Type B pancreatic cell (in vitro differentiated cells): Measurements from ENCODE around the gene RERE. TPM values are rescaled to one million over a fixed set of nuclear protein-coding genes. Genes with fewer than 3 reads are reported as not detected.

Experiments
- DNase-seq: peaks from one replicate; pipeline ENCODE4 v3.0.0; 2021; ENCODE audit warnings: mixed read lengths; ENCODE audit not compliant: unreplicated experiment; ENCODE audit errors: extremely low spot score
- H3K27ac Mint-ChIP-seq: 2 replicates; pipeline ENCODE4 v1.8.0; 2021; ENCODE audit warnings: mild to moderate bottlenecking, mixed read lengths
- H3K27me3 Mint-ChIP-seq: 2 replicates; pipeline ENCODE4 v1.8.0; 2021; ENCODE audit warnings: mixed read lengths
- H3K36me3 Mint-ChIP-seq: 2 replicates; pipeline ENCODE4 v1.8.0; 2021; ENCODE audit warnings: mixed read lengths
- H3K4me1 Mint-ChIP-seq: one replicate; pipeline ENCODE4 v1.8.0; 2021; ENCODE audit warnings: mixed read lengths; ENCODE audit not compliant: unreplicated experiment
- H3K4me3 Mint-ChIP-seq: 2 replicates; pipeline ENCODE4 v1.8.0; 2021; ENCODE audit warnings: mild to moderate bottlenecking, mixed read lengths
- H3K9me3 Mint-ChIP-seq: 2 replicates; pipeline ENCODE4 v1.8.0; 2021; ENCODE audit warnings: mixed read lengths
- CTCF ChIP-seq: fragments of 200-600 bp; sonication (generic); conservative IDR thresholded peaks from 2 replicates; pipeline ENCODE4 v1.5.0; 2021; ENCODE audit warnings: antibody characterized with exemption, mild to moderate bottlenecking
- total RNA-seq: library from RNA; stranded (reverse); gene quantifications from 2 replicates; pipeline ENCODE4 v1.2.1, GENCODE V29; 2021; ENCODE audit warnings: low replicate concordance

The RERE gene
- total RNA-seq, 1 donor from 2014 or later, result 141 TPM

DNA sequence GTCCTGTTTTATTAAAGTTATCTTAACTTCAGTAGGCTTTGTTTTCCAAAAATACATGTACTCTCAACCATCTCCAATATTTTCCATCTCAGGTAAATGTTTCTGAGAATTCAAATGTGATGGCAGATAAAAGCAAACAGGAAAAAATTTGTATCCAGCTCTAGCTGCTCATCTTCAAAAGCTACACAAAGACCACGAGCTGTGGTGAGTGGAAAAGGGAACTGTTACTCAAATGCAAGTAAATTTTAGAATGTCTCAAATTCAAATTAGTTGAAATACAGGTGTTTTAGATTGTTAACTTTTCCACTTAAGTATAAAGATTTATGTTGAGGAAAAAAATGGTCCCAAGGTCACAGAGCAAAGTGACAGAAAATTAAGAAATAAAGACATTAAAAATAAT is 283.5 kb downstream of the RERE start:
- Mint-ChIP-seq H3K27me3 (no peaks in the 10 kb centered on the region), H3K27ac (no peak overlapping the region), H3K4me1 (peaks cover 19% of the 10 kb centered on the region), H3K9me3 (no peaks in the 10 kb centered on the region), H3K4me3 (no peak overlapping the region), H3K36me3 (peaks cover 18% of the 10 kb centered on the region)
- TF ChIP-seq CTCF, result no peak
- DNase-seq, result no peak

DNA sequence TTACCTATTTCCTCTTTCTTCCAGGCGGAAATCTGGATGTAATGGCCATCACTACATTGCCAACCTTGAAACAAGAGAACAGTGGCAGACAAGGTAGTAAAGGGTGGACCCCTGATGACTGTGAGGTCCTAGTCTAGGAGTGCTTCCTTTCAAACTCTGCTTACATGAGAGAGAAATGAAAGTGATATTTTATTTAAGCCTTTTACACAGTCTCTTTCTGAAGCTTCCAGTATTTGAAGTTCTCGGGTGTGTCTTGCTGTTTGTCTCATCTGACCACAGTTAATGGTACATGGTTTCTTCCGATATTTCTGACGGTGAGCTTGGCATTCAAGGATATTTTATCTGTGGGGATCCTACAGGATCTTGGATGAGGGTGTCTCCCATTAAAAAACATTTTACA is 284.3 kb downstream of the RERE start:
- Mint-ChIP-seq H3K9me3 (no peaks in the 10 kb centered on the region), H3K4me1 (peaks cover 19% of the 10 kb centered on the region), H3K27me3 (no peaks in the 10 kb centered on the region), H3K27ac (no peak overlapping the region), H3K36me3 (peaks cover 18% of the 10 kb centered on the region), H3K4me3 (no peak overlapping the region)
- no peak for DNase-seq
- no peak for TF ChIP-seq CTCF

DNA sequence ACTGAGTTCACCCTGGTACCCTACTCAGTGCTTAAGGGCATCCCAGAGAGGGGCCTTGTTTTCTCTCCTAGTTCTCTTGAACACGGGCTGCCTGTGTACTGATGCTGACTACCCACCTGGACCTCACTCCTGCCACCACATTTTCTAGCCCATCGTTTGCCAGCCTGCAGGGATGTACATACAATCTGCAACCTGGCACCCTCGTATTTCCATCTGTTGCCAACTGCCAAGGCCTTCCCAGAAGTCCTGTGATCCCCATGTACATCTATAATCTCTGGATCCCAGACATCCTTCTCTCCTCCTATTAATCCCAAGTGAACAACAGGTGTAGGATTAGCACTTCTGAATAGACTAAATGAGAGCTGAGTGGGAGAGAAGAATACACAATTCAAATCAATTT is 287.5 kb downstream of the RERE start:
- peaks cover 7% of the 10 kb centered on the region for H3K4me1 Mint-ChIP-seq

DNA sequence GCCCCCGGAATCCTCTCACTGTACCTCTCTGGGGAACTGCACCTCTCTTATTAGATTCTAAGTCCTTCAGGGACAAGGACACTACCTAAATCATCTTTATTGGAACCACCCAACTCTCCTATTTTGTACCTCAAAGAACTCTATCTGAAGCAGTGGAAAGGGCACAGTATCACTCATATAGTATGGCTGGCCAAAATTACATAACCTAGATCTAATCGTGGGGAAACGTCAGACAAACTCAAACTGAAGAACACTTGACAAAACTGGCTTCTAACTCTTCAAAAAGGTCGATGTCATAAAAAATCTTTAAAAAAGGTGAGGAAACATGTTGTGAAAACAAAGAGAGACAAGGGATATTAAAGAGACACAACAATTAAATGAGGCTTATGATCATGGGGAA is 289.5 kb downstream of the RERE start:
- no peak for DNase-seq
- H3K4me3 Mint-ChIP-seq, result peak overlapping the region; percentile 19
- H3K9me3 Mint-ChIP-seq, result no peaks in the 10 kb centered on the region
- H3K27me3 Mint-ChIP-seq, result no peaks in the 10 kb centered on the region
- H3K4me1 Mint-ChIP-seq, result no peaks in the 10 kb centered on the region
- peaks cover 20% of the 10 kb centered on the region for H3K36me3 Mint-ChIP-seq
- peak overlapping the region; percentile 45 for H3K27ac Mint-ChIP-seq
- TF ChIP-seq CTCF, result no peak

More for the DNA sequence above, 287.5 kb downstream of the RERE start:
- Mint-ChIP-seq H3K27me3 (no peaks in the 10 kb centered on the region), H3K36me3 (peaks cover 15% of the 10 kb centered on the region), H3K9me3 (no peaks in the 10 kb centered on the region), H3K4me3 (no peak overlapping the region), H3K27ac (peak overlapping the region; percentile 12)
- no peak for DNase-seq
- TF ChIP-seq CTCF, result no peak

- TF ChIP-seq CTCF, result no peak
- no peaks in the 10 kb centered on the region for H3K9me3 Mint-ChIP-seq
- peaks cover 7% of the 10 kb centered on the region for H3K4me1 Mint-ChIP-seq
- no peak overlapping the region for H3K27ac Mint-ChIP-seq
- no peaks in the 10 kb centered on the region for H3K27me3 Mint-ChIP-seq
- H3K36me3 Mint-ChIP-seq, result peaks cover 28% of the 10 kb centered on the region
- H3K4me3 Mint-ChIP-seq, result no peak overlapping the region
- DNase-seq, result peak; percentile 77
Observed at GRCh38 chr1:8525558-8526275, 291.7 kb downstream of the RERE start.
